Naive thymus-derived CD4-positive, alpha-beta T cell (primary cell): Measurements from ENCODE around the gene MRM3. TPM values are rescaled to one million over a fixed set of nuclear protein-coding genes. Genes with fewer than 3 reads are reported as not detected.
"Not testable (repeated sequence)": the region's sequence is repeated elsewhere in the genome, so short reads cannot be mapped to it uniquely, and the experiment has no call there.

ENCODE experiments used
- ATAC-seq: fragments of 150-1000 bp; cut with Tn5 transposase; 2 replicates; pipeline ENCODE4 v1.10.0; 2021; ENCODE audit warnings: mild to moderate bottlenecking, moderate library complexity
- CTCF ChIA-PET: fragments of 350-600 bp; sonication (Branson Sonifier 250); formaldehyde crosslinking; loops from one replicate; lab custom pipeline; 2021; ENCODE audit warnings: antibody characterized with exemption; lab: Charles Lee
- POLR2A ChIA-PET: fragments of 350-600 bp; sonication (Branson Sonifier 250); formaldehyde crosslinking; loops from one replicate; lab custom pipeline; 2021; ENCODE audit warnings: antibody characterized with exemption, inconsistent platforms; lab: Charles Lee
- DNase-seq, 9 donors: peaks; one replicate each; pipeline versions ENCODE4 v3.0.0 to v3.0.0-alpha.2; 2020 to 2022; ENCODE audit warnings: mixed read lengths in 1 of 9
- H3K27ac ChIP-seq: one replicate; pipeline ENCODE4 v1.7.0; 2013; ENCODE audit warnings: mild to moderate bottlenecking, low read depth, low read length, moderate library complexity
- H3K27me3 ChIP-seq, 2 donors: one replicate each; pipeline ENCODE4 v1.7.0; 2013; ENCODE audit warnings: low read length in 2 of 2, mild to moderate bottlenecking in 2 of 2, moderate library complexity in 2 of 2; ENCODE audit not compliant: control insufficient read depth in 2 of 2, insufficient read depth in 2 of 2
- H3K36me3 ChIP-seq, 3 experiments: 1 replicate in 2 of 3; 2 replicates in 1 of 3; pipeline ENCODE4 v1.7.0; 2013; ENCODE audit warnings: low read length in 3 of 3, mild to moderate bottlenecking in 3 of 3, moderate library complexity in 1 of 3; ENCODE audit not compliant: insufficient read depth in 3 of 3, control insufficient read depth in 2 of 3
- H3K4me1 ChIP-seq, 2 donors: one replicate each; pipeline ENCODE4 v1.7.0; 2013; ENCODE audit warnings: low read length in 2 of 2, mild to moderate bottlenecking in 2 of 2, moderate library complexity in 1 of 2; ENCODE audit not compliant: control insufficient read depth in 2 of 2, insufficient read depth in 2 of 2
- H3K4me3 ChIP-seq: 2 replicates; pipeline ENCODE4 v1.7.0; 2013; ENCODE audit warnings: mild to moderate bottlenecking, low read length
- H3K9me3 ChIP-seq, 3 experiments: 1 replicate in 2 of 3; 2 replicates in 1 of 3; pipeline ENCODE4 v1.7.0; 2013; ENCODE audit warnings: low read length in 3 of 3; ENCODE audit not compliant: control insufficient read depth in 2 of 3
- H3K27ac Mint-ChIP-seq, 9 donors: one replicate each; pipeline ENCODE4 v1.8.0; 2020 to 2022; ENCODE audit warnings: mixed read lengths in 9 of 9, mild to moderate bottlenecking in 8 of 9, moderate library complexity in 5 of 9, inconsistent platforms in 2 of 9
- H3K27me3 Mint-ChIP-seq, 5 donors: one replicate each; pipeline ENCODE4 v1.8.0; 2021 to 2022; ENCODE audit warnings: mixed read lengths in 5 of 5, mild to moderate bottlenecking in 1 of 5
- H3K36me3 Mint-ChIP-seq, 5 donors: one replicate each; pipeline ENCODE4 v1.8.0; 2020 to 2022; ENCODE audit warnings: mixed read lengths in 5 of 5, mild to moderate bottlenecking in 3 of 5, inconsistent platforms in 1 of 5
- H3K4me1 Mint-ChIP-seq, 7 donors: one replicate each; pipeline ENCODE4 v1.8.0; 2020 to 2022; ENCODE audit warnings: mixed read lengths in 7 of 7, mild to moderate bottlenecking in 3 of 7, inconsistent platforms in 1 of 7
- H3K4me3 Mint-ChIP-seq, 10 donors: one replicate each; pipeline ENCODE4 v1.8.0; 2020 to 2022; ENCODE audit warnings: mild to moderate bottlenecking in 10 of 10, mixed read lengths in 10 of 10, moderate library complexity in 6 of 10, inconsistent platforms in 2 of 10
- H3K9me3 Mint-ChIP-seq, 11 donors: one replicate each; pipeline ENCODE4 v1.8.0; 2020 to 2022; ENCODE audit warnings: mixed read lengths in 11 of 11, mild to moderate bottlenecking in 4 of 11, inconsistent platforms in 1 of 11, moderate library complexity in 1 of 11
- intact Hi-C, 2 donors: fragments of 100-400 bp; cut with micrococcal nuclease; formaldehyde crosslinking; loops; one replicate each; pipeline ENCODE4 v1.15.1; 2023
- polyA plus RNA-seq, 2 donors: library from polyadenylated mRNA; unstranded; fragments of 300-500 nt; fragmentation: Illumina TruSeq; gene quantifications; one replicate each; pipeline ENCODE4 v1.2.3, GENCODE V29; 2021
- total RNA-seq, 6 experiments: library from RNA in 5 of 6; stranded (reverse) in 5 of 6; gene quantifications; 1 replicate in 5 of 6; 2 replicates in 1 of 6; pipeline ENCODE4 v1.2.3 and lab custom pipeline; 2021 to 2026

MRM3 gene
- total and polyA plus RNA-seq, 7 experiments from 2014 or later = 19.3 to 47.1 (median 25.9) TPM

GRCh38 chr17:802901-803881 is 21.0 kb downstream of the MRM3 start:
- Mint-ChIP-seq H3K36me3 (no peaks in the 10 kb centered on the region), H3K4me3 (no peak overlapping the region), H3K27ac (no peak overlapping the region), H3K4me1 (no peaks in the 10 kb centered on the region), H3K27me3 (peaks cover 0 to 3% (median 0%) of the 10 kb centered on the region in 5 donors), H3K9me3 (no peaks in the 10 kb centered on the region)
- ATAC-seq (no peak), DNase-seq (no peak)
- no peaks in the 10 kb centered on the region for H3K27me3 ChIP-seq
- no peak overlapping the region for H3K4me3 ChIP-seq
- ChIA-PET POLR2A (no interaction called here), CTCF (no interaction called here)
- no peaks in the 10 kb centered on the region for H3K36me3 ChIP-seq
- intact Hi-C loops = no loop called here
- no peak overlapping the region for H3K27ac ChIP-seq
- H3K4me1 ChIP-seq = no peaks in the 10 kb centered on the region
- H3K9me3 ChIP-seq = no peaks in the 10 kb centered on the region

GRCh38 chr17:804541-805435 is 22.6 kb downstream of the MRM3 start:
- ATAC-seq (no peak), DNase-seq (no peak)
- intact Hi-C loops = no loop called here
- no peaks in the 10 kb centered on the region for H3K36me3 Mint-ChIP-seq
- H3K9me3 Mint-ChIP-seq = no peaks in the 10 kb centered on the region
- Histone ChIP-seq H3K27me3 (no peaks in the 10 kb centered on the region), H3K4me3 (no peak overlapping the region), H3K36me3 (no peaks in the 10 kb centered on the region), H3K4me1 (no peaks in the 10 kb centered on the region), H3K9me3 (no peaks in the 10 kb centered on the region), H3K27ac (no peak overlapping the region)
- H3K27ac Mint-ChIP-seq = no peak overlapping the region
- peaks cover 0 to 7% (median 0%) of the 10 kb centered on the region in 5 donors for H3K27me3 Mint-ChIP-seq
- no peaks in the 10 kb centered on the region for H3K4me1 Mint-ChIP-seq
- ChIA-PET POLR2A (interaction anchor here (0.8 kb wide), 1 partner anchor 43 kb away, joined by 3 read pairs; no protein-coding TSS in a partner anchor), CTCF (interaction anchor here (0.6 kb wide), 1 partner anchor 178 kb away, joined by 4 read pairs; no protein-coding TSS in a partner anchor)
- H3K4me3 Mint-ChIP-seq = no peak overlapping the region

GRCh38 chr17:805886-806285 is 23.7 kb downstream of the MRM3 start:
- POLR2A ChIA-PET, intact Hi-C loops, H3K4me3 Mint-ChIP-seq, H3K4me1 Mint-ChIP-seq, ATAC-seq, DNase-seq, H3K4me3 ChIP-seq, H3K27ac Mint-ChIP-seq, H3K9me3 ChIP-seq, CTCF ChIA-PET, H3K4me1 ChIP-seq, H3K36me3 Mint-ChIP-seq, H3K27me3 ChIP-seq, H3K27me3 Mint-ChIP-seq, H3K36me3 ChIP-seq, H3K9me3 Mint-ChIP-seq, H3K27ac ChIP-seq: not testable (repeated sequence)

GRCh38 chr17:806346-806745 is 24.2 kb downstream of the MRM3 start:
- peaks cover 0 to 11% (median 0%) of the 10 kb centered on the region in 5 donors for H3K27me3 Mint-ChIP-seq
- no peaks in the 10 kb centered on the region for H3K4me1 Mint-ChIP-seq
- Histone ChIP-seq H3K27me3 (no peaks in the 10 kb centered on the region), H3K9me3 (no peaks in the 10 kb centered on the region), H3K27ac (no peak overlapping the region), H3K4me3 (no peak overlapping the region), H3K4me1 (no peaks in the 10 kb centered on the region), H3K36me3 (no peaks in the 10 kb centered on the region)
- no peak overlapping the region for H3K27ac Mint-ChIP-seq
- H3K4me3 Mint-ChIP-seq = no peak overlapping the region
- no peak for ATAC-seq
- CTCF ChIA-PET = no interaction called here
- DNase-seq = no peak
- intact Hi-C loops = no loop called here
- H3K36me3 Mint-ChIP-seq = no peaks in the 10 kb centered on the region
- POLR2A ChIA-PET = no interaction called here
- no peaks in the 10 kb centered on the region for H3K9me3 Mint-ChIP-seq

GRCh38 chr17:806781-807522 is 24.8 kb downstream of the MRM3 start:
- intact Hi-C loops = no loop called here
- Mint-ChIP-seq H3K36me3 (no peaks in the 10 kb centered on the region), H3K27ac (peak overlapping the region in 1 of 9 donors; percentile 9), H3K9me3 (no peaks in the 10 kb centered on the region), H3K4me1 (no peaks in the 10 kb centered on the region), H3K4me3 (no peak overlapping the region), H3K27me3 (peaks cover 0 to 11% (median 0%) of the 10 kb centered on the region in 5 donors)
- H3K4me1 ChIP-seq = no peaks in the 10 kb centered on the region
- no peak for ATAC-seq
- ChIA-PET CTCF (no interaction called here), POLR2A (no interaction called here)
- no peak overlapping the region for H3K4me3 ChIP-seq
- no peaks in the 10 kb centered on the region for H3K27me3 ChIP-seq
- H3K36me3 ChIP-seq = no peaks in the 10 kb centered on the region
- no peak for DNase-seq
- H3K9me3 ChIP-seq = no peaks in the 10 kb centered on the region
- H3K27ac ChIP-seq = no peak overlapping the region
